Tibial artery (tissue), 4 donors: ENCODE data around the gene TMCO4.

Experiments
- DNase-seq, 2 donors: peaks; one replicate each; pipeline ENCODE4 v3.0.0-alpha.2; 2019
- H3K27ac ChIP-seq, 2 donors: fragments of 200-600 bp; sonication (generic) in 1 of 2; 1 replicate in 1 of 2; 2 replicates in 1 of 2; pipeline ENCODE4 v1.5.1; 2018 to 2019; ENCODE audit warnings: mild to moderate bottlenecking in 1 of 2
- H3K27me3 ChIP-seq, 2 donors: fragments of 200-600 bp; sonication (generic) in 1 of 2; one replicate each; pipeline versions ENCODE4 v1.5.1 to v1.6.0; 2016 to 2019
- H3K36me3 ChIP-seq, 3 donors: fragments of 200-600 bp; sonication (generic) in 2 of 3; one replicate each; pipeline ENCODE4 v1.5.1; 2016 to 2019; ENCODE audit warnings: mild to moderate bottlenecking in 2 of 3
- H3K4me1 ChIP-seq, 4 donors: fragments of 200-600 bp; sonication (generic) in 2 of 4; 1 replicate in 3 of 4; 2 replicates in 1 of 4; pipeline ENCODE4 v1.5.1; 2016 to 2019
- H3K4me3 ChIP-seq, 2 donors: fragments of 200-600 bp; sonication (generic) in 1 of 2; 1 replicate in 1 of 2; 2 replicates in 1 of 2; pipeline ENCODE4 v1.5.1; 2018 to 2019; ENCODE audit warnings: mild to moderate bottlenecking in 2 of 2
- H3K9me3 ChIP-seq, 3 donors: fragments of 200-600 bp; sonication (generic) in 1 of 3; one replicate each; pipeline ENCODE4 v1.5.1; 2016 to 2019
- CTCF ChIP-seq, 2 experiments: fragments of 200-600 bp in 1 of 2; fragments of 450-650 bp in 1 of 2; IDR thresholded peaks; one replicate each; pipeline ENCODE4 v1.5.1; 2017 to 2019; ENCODE audit warnings: antibody characterized with exemption in 2 of 2, mild to moderate bottlenecking in 1 of 2, moderate library complexity in 1 of 2
- intact Hi-C: fragments of 100-400 bp; cut with DNase I; formaldehyde crosslinking; loops from one replicate; pipeline ENCODE4 v1.15.0; 2023; ENCODE audit warnings: low total_unique reads

TMCO4 gene

GRCh38 chr1:19689085-19689757, 110.5 kb downstream of the TMCO4 start:
- no peak overlapping the region for H3K27ac ChIP-seq
- no peaks in the 10 kb centered on the region for H3K9me3 ChIP-seq
- no peak for DNase-seq
- H3K4me1 ChIP-seq, result no peaks in the 10 kb centered on the region
- H3K4me3 ChIP-seq, result no peak overlapping the region
- H3K27me3 ChIP-seq, result no peaks in the 10 kb centered on the region
- intact Hi-C loops, result no loop called here
- peaks cover 36 to 96% (median 71%) of the 10 kb centered on the region in 3 donors for H3K36me3 ChIP-seq
- no peak for TF ChIP-seq CTCF (IDR thresholded peaks at IDR 0.05)

DNA sequence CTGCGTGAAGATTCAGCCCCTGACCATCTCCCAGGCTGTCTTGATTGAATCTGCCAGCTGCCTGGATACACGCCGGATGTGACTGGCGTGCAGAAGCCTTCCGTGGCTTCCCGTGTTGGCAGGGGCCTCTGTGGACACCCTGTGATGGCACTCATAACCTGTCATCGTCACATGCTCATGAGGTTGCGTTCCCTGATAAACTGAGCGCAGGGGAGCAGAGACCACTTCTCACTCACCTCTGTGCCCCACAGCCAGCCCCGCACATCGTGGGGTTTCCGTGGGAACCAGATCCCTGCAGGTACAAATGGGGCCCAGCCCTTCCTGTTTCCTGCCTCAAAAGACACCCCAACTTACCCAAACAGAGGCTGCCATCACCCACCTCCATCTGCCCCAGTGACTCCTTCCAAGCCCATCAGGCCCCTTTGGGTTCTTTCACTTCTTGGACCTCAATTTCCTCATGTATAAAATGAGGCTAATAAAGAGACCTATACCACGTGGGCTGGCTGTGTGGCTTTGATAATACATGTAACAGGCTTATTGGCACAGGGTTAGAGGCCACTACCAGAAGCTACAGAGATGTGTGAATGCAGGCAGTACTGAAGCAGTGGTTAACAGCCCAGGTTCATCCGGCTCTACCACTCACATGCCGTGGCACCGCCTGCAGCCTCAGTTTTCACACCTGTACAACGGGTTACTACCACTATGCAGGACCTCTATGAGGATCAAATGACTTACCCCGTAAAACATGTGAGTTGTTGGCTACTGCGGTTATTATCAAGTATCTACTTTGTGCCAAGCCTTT, 111.5 kb downstream of the TMCO4 start:
- Histone ChIP-seq H3K4me1 (no peaks in the 10 kb centered on the region), H3K36me3 (peaks cover 27 to 89% (median 63%) of the 10 kb centered on the region in 3 donors), H3K27ac (no peak overlapping the region), H3K27me3 (no peaks in the 10 kb centered on the region), H3K9me3 (no peaks in the 10 kb centered on the region), H3K4me3 (no peak overlapping the region)
- intact Hi-C loops, result no loop called here
- no peak for DNase-seq
- no peak for TF ChIP-seq CTCF (IDR thresholded peaks at IDR 0.05)

DNA sequence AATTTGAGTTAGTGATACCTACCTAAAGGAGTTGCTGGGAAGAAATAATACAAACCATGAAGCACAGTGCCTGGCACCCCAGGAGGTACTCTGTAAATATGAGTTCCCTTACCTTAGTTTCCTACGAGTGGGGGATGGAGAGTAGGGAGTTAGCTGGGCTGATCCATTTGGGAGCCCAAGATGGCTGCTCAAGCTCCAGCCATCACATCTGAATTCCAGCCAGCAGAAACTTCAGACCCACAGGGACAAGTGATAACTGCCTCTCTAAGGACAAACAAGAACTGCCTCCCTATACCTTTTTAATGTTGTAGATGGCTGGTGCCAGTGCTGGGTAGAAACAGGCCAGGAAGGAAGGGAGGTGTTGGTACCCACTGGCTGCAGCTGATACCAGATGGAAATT, 112.3 kb downstream of the TMCO4 start:
- no peaks in the 10 kb centered on the region for H3K9me3 ChIP-seq
- H3K4me3 ChIP-seq, result no peak overlapping the region
- no peak for DNase-seq
- no peaks in the 10 kb centered on the region for H3K4me1 ChIP-seq
- H3K36me3 ChIP-seq, result peaks cover 30 to 90% (median 71%) of the 10 kb centered on the region in 3 donors
- intact Hi-C loops, result no loop called here
- H3K27ac ChIP-seq, result no peak overlapping the region
- TF ChIP-seq CTCF (IDR thresholded peaks at IDR 0.05), result no peak
- H3K27me3 ChIP-seq, result no peaks in the 10 kb centered on the region

DNA sequence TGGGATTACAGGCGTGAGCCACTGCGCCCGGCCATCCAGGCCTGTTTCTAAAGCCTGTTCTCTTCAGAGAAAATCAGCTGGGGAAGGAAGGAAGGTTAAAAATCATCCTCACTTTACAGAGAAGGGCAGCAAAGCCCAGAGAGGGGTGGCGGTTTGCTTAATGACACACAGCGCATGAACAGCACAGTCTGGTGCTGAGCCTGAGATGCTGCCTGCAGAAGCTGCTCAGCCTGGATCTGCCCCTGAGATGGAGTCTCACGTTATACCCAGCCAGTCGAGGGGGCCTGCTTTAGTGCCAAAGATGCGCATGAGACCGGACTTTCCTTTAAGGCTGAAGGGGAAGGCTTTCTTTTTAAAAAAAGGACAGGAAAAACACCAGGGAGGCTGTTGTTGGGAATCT, 113.7 kb downstream of the TMCO4 start:
- Histone ChIP-seq H3K36me3 (peaks cover 33 to 89% (median 63%) of the 10 kb centered on the region in 3 donors), H3K9me3 (no peaks in the 10 kb centered on the region), H3K4me1 (no peaks in the 10 kb centered on the region), H3K27me3 (no peaks in the 10 kb centered on the region), H3K4me3 (no peak overlapping the region), H3K27ac (no peak overlapping the region)
- intact Hi-C loops, result no loop called here
- no peak for DNase-seq
- no peak for TF ChIP-seq CTCF (IDR thresholded peaks at IDR 0.05)

DNA sequence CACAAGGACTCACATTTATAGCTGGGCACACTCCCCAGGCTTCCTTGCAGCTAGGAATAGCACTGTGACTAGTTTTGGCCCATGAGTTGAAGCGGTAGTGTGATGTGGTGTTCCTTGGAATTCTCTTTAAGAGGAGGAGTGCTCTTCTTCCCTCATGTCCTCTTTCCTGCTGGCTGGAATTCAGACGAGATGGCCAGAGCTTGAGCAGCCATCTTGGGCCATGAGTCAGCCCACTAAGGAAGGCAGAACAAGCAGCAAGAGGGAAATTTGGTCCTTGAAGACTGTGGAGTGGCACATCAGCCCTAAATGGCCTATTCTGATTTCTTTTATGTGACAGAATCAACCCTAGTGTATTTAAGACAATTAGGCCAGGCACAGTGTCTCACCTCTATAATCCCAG, 115.0 kb downstream of the TMCO4 start:
- intact Hi-C loops, result no loop called here
- Histone ChIP-seq H3K27ac (no peak overlapping the region), H3K4me3 (no peak overlapping the region), H3K4me1 (no peaks in the 10 kb centered on the region), H3K36me3 (peaks cover 27 to 89% (median 54%) of the 10 kb centered on the region in 3 donors), H3K27me3 (no peaks in the 10 kb centered on the region), H3K9me3 (no peaks in the 10 kb centered on the region)
- DNase-seq, result no peak
- TF ChIP-seq CTCF (IDR thresholded peaks at IDR 0.05), result no peak
